ENCODE data around the gene NUP37. TPM values are rescaled to one million over a fixed set of nuclear protein-coding genes. Genes with fewer than 3 reads are reported as not detected.
"Not testable (repeated sequence)": the region's sequence is repeated elsewhere in the genome, so short reads cannot be mapped to it uniquely, and the experiment has no call there.

NUP37 gene
- total and polyA plus RNA-seq, 2 of the 13 experiments (the other 11 are each of a cell fraction or from before 2014, with no cell fraction given): 50.6 to 80.1 TPM

DNA sequence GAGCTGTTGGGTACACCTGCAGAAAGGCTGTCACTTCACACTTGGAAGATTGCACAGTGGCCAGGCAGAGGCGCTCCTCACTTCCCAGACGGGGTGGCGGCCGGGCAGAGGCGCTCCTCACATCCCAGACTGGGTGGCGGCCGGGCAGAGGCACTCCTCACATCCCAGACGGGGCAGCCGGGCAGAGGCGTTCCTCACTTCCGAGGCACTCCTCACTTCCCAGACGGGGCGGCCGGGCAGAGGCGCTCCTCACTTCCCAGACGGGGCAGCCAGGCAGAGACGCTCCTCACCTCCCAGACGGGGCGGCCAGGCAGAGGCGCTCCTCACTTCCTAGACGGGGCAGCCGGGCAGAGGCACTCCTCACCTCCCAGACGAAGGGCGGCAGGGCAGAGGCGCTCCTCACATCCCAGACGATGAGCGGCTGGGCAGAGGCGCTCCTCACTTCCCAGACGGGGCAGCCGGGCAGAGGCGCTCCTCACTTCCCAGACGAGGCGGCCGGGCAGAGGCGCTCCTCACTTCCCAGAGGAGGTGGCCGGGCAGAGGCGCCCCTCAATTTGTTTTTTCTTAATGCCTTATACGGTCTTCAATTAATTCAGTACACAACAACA lies 30.6 kb downstream of the NUP37 start:
- FAIRE-seq; intact Hi-C loops (cut with micrococcal nuclease; ENCODE audit: unreplicated experiment); H3K27me3 ChIP-seq (ENCODE audit: control insufficient read depth in 1 of 2, insufficient read depth in 2 of 2, low read length in 2 of 2); H3K79me2 ChIP-seq (ENCODE audit: insufficient read depth, low read length); H3K4me2 ChIP-seq (ENCODE audit: low read depth, low read length); H3K9me3 ChIP-seq (ENCODE audit: low read length); H4K20me1 ChIP-seq (ENCODE audit: insufficient read depth, low read length); POLR2A ChIA-PET; H3K4me1 ChIP-seq (ENCODE audit: insufficient read depth, low read length); H3K9ac ChIP-seq (ENCODE audit: insufficient read depth, low read depth, low read length); in situ Hi-C loops (cut with HindIII; ENCODE audit: extremely low pct_ligation_motif_present, low pct_unique_long_range_greater_than_20kb); ATAC-seq; BruUV-seq (replicated peaks); H3K27ac ChIP-seq (ENCODE audit: extremely low read length, insufficient read depth, low read length); H2AFZ ChIP-seq (ENCODE audit: low read length); H3K4me3 ChIP-seq (replicated peaks in 1 of 3; ENCODE audit: insufficient read depth in 1 of 3, low read depth in 2 of 3, low read length in 3 of 3); DNase-seq (ENCODE audit: low spot score); CTCF ChIA-PET (ENCODE audit: low intra/inter-chr PET ratio, low total read pairs): not testable (repeated sequence)
- peaks cover 4 to 12% of the 10 kb centered on the region in 2 experiments for H3K36me3 ChIP-seq (replicated peaks in 1 of 2; ENCODE audit: control insufficient read depth in 1 of 2, insufficient read depth in 2 of 2, low read length in 2 of 2)
- WGBS (ENCODE audit: low lambda C conversion rate): 97% methylated on average over 26 of the region's 38 CpGs

DNA sequence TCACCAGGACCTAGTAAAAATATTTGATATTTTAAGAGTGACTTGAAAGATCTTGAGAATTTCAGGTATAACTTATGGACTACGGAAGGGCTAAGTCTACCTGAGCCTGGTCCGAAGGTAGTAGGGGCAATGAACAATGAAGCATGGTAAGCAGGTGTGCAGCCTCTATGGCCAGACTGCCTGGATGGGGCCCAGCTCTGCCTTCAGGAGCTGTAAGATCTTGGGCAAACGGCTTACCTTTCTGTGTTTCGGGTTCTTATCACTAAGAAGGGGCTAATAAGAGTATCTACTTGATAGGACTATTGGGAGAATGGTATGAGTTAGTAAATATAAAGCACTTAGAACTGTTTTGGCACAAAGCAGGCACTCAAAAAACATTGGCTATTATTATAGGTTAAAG lies 39.1 kb downstream of the NUP37 start:
- peaks cover 8 to 48% of the 10 kb centered on the region in 2 experiments for H3K36me3 ChIP-seq (replicated peaks in 1 of 2; ENCODE audit: control insufficient read depth in 1 of 2, insufficient read depth in 2 of 2, low read length in 2 of 2)
- no peaks in the 10 kb centered on the region for H3K27me3 ChIP-seq (ENCODE audit: control insufficient read depth in 1 of 2, insufficient read depth in 2 of 2, low read length in 2 of 2)
- in situ Hi-C loops (cut with HindIII; ENCODE audit: extremely low pct_ligation_motif_present, low pct_unique_long_range_greater_than_20kb) (no loop called here), intact Hi-C loops (cut with micrococcal nuclease; ENCODE audit: unreplicated experiment) (no loop called here)
- no peak for ATAC-seq
- no TSS peak for BruUV-seq (replicated peaks)
- no peak for DNase-seq (ENCODE audit: low spot score)
- H3K4me2 ChIP-seq (ENCODE audit: low read depth, low read length): no peak overlapping the region
- WGBS (ENCODE audit: low lambda C conversion rate): 91% methylated on average over 4 of the region's 4 CpGs
- H3K79me2 ChIP-seq (ENCODE audit: insufficient read depth, low read length): no peaks in the 10 kb centered on the region
- no peaks in the 10 kb centered on the region for H3K9me3 ChIP-seq (ENCODE audit: low read length)
- ChIA-PET POLR2A (no interaction called here), CTCF (ENCODE audit: low intra/inter-chr PET ratio, low total read pairs) (no interaction called here)
- no peak overlapping the region for H3K4me3 ChIP-seq (replicated peaks in 1 of 3; ENCODE audit: insufficient read depth in 1 of 3, low read depth in 2 of 3, low read length in 3 of 3)
- H4K20me1 ChIP-seq (ENCODE audit: insufficient read depth, low read length): no peaks in the 10 kb centered on the region
- H3K4me1 ChIP-seq (ENCODE audit: insufficient read depth, low read length): 0 out of 2 replicates have a peak, but pooled peaks cover 6% of the 10 kb centered on the region
- no peak overlapping the region for H3K9ac ChIP-seq (ENCODE audit: insufficient read depth, low read depth, low read length)
- no peak for FAIRE-seq
- no peak overlapping the region for H2AFZ ChIP-seq (ENCODE audit: low read length)
- H3K27ac ChIP-seq (ENCODE audit: extremely low read length, insufficient read depth, low read length): no peak overlapping the region
- TF ChIP-seq TOE1 (CRISPR knock-in tag; IDR thresholded peaks at IDR 0.05) (no peak), TOPORS (CRISPR knock-in tag; IDR thresholded peaks at IDR 0.05) (no peak), ZKSCAN5 (CRISPR knock-in tag; IDR thresholded peaks at IDR 0.05) (no peak), ZNF775 (CRISPR knock-in tag; IDR thresholded peaks at IDR 0.05; ENCODE audit: borderline replicate concordance) (no peak), PHF8 (CRISPR knock-in tag; IDR thresholded peaks at IDR 0.05) (no peak), ZNF761 (CRISPR knock-in tag; conservative IDR thresholded peaks at IDR 0.05) (no peak)
- TF ChIP-seq, protein P1, sequence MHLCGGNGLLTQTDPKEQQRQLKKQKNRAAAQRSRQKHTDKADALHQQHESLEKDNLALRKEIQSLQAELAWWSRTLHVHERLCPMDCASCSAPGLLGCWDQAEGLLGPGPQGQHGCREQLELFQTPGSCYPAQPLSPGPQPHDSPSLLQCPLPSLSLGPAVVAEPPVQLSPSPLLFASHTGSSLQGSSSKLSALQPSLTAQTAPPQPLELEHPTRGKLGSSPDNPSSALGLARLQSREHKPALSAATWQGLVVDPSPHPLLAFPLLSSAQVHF (CRISPR knock-in tag; IDR thresholded peaks at IDR 0.05): no peak
- TF ChIP-seq, protein P2, sequence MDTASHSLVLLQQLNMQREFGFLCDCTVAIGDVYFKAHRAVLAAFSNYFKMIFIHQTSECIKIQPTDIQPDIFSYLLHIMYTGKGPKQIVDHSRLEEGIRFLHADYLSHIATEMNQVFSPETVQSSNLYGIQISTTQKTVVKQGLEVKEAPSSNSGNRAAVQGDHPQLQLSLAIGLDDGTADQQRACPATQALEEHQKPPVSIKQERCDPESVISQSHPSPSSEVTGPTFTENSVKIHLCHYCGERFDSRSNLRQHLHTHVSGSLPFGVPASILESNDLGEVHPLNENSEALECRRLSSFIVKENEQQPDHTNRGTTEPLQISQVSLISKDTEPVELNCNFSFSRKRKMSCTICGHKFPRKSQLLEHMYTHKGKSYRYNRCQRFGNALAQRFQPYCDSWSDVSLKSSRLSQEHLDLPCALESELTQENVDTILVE (CRISPR knock-in tag; IDR thresholded peaks at IDR 0.05): no peak

DNA sequence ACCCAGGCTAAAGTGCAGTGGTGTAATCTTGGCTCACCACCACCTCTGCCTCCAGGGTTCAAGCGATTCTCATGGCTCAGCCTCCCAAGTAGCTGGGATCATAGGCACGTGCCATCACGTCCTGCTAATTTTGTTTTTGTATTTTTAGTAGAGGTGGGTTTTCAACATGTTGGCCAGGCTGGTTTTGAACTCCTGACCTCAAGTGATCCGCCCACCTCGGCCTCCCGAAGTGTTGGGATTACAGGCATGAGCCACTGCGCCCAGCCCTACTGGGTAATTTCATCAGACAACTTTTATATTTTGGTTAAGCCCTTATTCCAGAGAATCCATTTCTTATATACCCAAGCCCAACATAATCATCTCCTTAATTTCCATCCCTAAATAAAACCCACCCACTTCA lies 47.8 kb downstream of the NUP37 start:
- CTCF ChIA-PET (ENCODE audit: low intra/inter-chr PET ratio, low total read pairs); H2AFZ ChIP-seq (ENCODE audit: low read length); H3K79me2 ChIP-seq (ENCODE audit: insufficient read depth, low read length); FAIRE-seq; H3K27ac ChIP-seq (ENCODE audit: extremely low read length, insufficient read depth, low read length); POLR2A ChIA-PET; in situ Hi-C loops (cut with HindIII; ENCODE audit: extremely low pct_ligation_motif_present, low pct_unique_long_range_greater_than_20kb); H3K4me3 ChIP-seq (replicated peaks in 1 of 3; ENCODE audit: insufficient read depth in 1 of 3, low read depth in 2 of 3, low read length in 3 of 3); H4K20me1 ChIP-seq (ENCODE audit: insufficient read depth, low read length); H3K27me3 ChIP-seq (ENCODE audit: control insufficient read depth in 1 of 2, insufficient read depth in 2 of 2, low read length in 2 of 2); intact Hi-C loops (cut with micrococcal nuclease; ENCODE audit: unreplicated experiment); H3K4me2 ChIP-seq (ENCODE audit: low read depth, low read length); H3K4me1 ChIP-seq (ENCODE audit: insufficient read depth, low read length); DNase-seq (ENCODE audit: low spot score); ATAC-seq; H3K9me3 ChIP-seq (ENCODE audit: low read length); H3K9ac ChIP-seq (ENCODE audit: insufficient read depth, low read depth, low read length); BruUV-seq (replicated peaks): not testable (repeated sequence)
- peaks cover 3 to 23% of the 10 kb centered on the region in 2 experiments; a peak in 3 of 5 replicates for H3K36me3 ChIP-seq (replicated peaks in 1 of 2; ENCODE audit: control insufficient read depth in 1 of 2, insufficient read depth in 2 of 2, low read length in 2 of 2)
- 95% methylated on average over 7 of the region's 7 CpGs for WGBS (ENCODE audit: low lambda C conversion rate)
